ENCODE measurements around the gene R3HDM1. TPM values are rescaled to one million over a fixed set of nuclear protein-coding genes. Genes with fewer than 3 reads are reported as not detected.

Gene R3HDM1
- total RNA-seq, 4 donors from 2014 or later, result 18.2 to 42.4 (median 28.5) TPM

DNA sequence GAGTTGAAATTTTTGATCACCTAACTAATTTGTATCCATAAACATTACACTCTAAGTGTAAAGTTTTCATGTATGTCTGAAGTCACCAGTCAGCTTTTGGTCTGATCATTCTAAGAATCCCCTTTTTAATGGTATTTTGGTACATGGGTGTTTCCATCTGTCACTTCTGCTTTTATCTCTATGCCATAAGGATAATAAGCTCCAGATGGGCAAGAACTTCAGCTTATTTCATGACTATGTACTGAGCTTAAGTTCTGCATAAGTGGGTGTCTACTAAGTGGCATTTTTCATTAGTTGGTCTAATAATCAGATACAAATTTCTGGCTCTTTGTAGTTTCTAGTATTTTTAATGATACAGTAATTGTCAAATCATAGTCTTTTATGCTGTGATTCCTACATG, 230.7 kb downstream of the R3HDM1 start:
- no peak for DNase-seq (ENCODE audit: low spot score in 2 of 2)
- Histone ChIP-seq H3K4me1 (no peaks in the 10 kb centered on the region), H3K27ac (no peak overlapping the region), H3K36me3 (peaks cover under 1 to 96% (median 33%) of the 10 kb centered on the region in 3 donors), H3K27me3 (no peaks in the 10 kb centered on the region), H3K9me3 (peaks cover 0 to 8% (median 0%) of the 10 kb centered on the region in 4 donors), H3K4me3 (no peak overlapping the region)
- TF ChIP-seq EP300 (IDR thresholded peaks at IDR 0.05) (no peak), POLR2A (IDR thresholded peaks at IDR 0.05) (no peak)
- TF ChIP-seq, protein P1, sequence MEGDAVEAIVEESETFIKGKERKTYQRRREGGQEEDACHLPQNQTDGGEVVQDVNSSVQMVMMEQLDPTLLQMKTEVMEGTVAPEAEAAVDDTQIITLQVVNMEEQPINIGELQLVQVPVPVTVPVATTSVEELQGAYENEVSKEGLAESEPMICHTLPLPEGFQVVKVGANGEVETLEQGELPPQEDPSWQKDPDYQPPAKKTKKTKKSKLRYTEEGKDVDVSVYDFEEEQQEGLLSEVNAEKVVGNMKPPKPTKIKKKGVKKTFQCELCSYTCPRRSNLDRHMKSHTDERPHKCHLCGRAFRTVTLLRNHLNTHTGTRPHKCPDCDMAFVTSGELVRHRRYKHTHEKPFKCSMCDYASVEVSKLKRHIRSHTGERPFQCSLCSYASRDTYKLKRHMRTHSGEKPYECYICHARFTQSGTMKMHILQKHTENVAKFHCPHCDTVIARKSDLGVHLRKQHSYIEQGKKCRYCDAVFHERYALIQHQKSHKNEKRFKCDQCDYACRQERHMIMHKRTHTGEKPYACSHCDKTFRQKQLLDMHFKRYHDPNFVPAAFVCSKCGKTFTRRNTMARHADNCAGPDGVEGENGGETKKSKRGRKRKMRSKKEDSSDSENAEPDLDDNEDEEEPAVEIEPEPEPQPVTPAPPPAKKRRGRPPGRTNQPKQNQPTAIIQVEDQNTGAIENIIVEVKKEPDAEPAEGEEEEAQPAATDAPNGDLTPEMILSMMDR (IDR thresholded peaks at IDR 0.05), result no peak

DNA sequence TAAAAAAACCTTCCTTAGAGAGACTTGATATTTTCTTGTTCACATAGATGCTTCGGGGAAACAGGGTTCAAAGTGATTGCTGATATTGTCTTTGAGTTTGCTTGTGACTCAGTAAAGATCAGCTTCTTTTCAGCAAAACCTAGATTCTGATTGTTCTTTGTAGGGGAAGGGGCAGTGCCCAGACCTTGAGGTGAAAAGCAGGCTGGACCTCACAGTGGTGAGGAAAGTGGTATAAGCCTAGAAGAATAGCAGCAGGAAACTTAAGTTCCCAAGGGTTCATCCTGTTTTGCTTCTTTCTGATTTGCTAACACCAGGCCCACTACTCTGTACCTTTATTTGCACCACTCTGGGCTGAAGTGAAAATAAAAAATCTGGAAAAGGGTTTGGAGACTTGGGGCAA, 231.2 kb downstream of the R3HDM1 start:
- Histone ChIP-seq H3K36me3 (peaks cover 0 to 96% (median 29%) of the 10 kb centered on the region in 3 donors), H3K27me3 (no peaks in the 10 kb centered on the region), H3K4me1 (no peaks in the 10 kb centered on the region), H3K9me3 (peaks cover 0 to 3% (median 0%) of the 10 kb centered on the region in 4 donors), H3K27ac (no peak overlapping the region), H3K4me3 (no peak overlapping the region)
- DNase-seq (ENCODE audit: low spot score in 2 of 2), result no peak
- WGBS, 2 donors, result 87 to 93% methylated on average over 1 of the region's 1 CpG
- TF ChIP-seq, protein P1 (IDR thresholded peaks at IDR 0.05), result no peak
- TF ChIP-seq EP300 (IDR thresholded peaks at IDR 0.05) (no peak), POLR2A (IDR thresholded peaks at IDR 0.05) (no peak)

DNA sequence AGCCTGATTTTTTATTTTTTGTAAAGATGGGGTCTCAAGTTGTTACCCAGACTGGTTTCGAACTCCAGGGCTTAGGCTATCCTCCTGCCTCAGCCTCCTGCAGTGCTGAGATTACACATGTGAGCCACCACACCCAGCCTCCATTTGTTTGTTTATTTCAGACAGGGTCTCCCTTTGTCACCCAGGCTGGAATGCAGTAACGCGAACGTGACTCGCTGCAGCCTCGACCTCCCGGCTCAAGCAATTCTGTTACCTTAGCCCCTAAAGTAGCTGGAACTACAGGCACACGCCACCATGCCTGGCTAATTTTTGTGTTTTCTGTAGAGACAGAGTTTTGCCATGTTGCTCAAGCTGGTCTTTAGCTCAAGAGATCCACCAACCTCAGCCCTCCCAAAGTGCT, 237.6 kb downstream of the R3HDM1 start:
- DNase-seq (ENCODE audit: low spot score in 2 of 2), result no peak
- H3K36me3 ChIP-seq, result peaks cover 10 to 97% (median 17%) of the 10 kb centered on the region in 3 donors
- TF ChIP-seq, protein P1 (IDR thresholded peaks at IDR 0.05), result no peak
- no peak for TF ChIP-seq POLR2A (IDR thresholded peaks at IDR 0.05)
- TF ChIP-seq EP300 (IDR thresholded peaks at IDR 0.05), result no peak

DNA sequence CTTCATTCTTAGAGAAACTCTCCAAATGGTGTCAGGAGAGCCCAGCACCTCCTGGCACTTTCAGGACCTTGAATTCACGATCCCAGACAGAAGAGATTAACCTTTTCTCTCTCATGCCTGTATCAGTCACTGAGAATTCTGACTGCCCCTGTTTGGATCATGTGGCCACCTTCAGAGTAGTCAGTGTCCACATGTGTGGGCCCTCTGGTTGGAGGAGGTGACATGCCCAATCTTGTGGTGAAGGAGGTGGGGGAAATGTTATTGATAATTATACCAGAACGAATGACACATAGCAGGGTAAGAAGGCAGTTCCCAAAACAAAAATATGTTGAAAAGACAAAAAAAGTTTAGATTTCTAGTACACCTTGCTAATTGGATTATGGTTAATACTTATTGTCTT, 242.0 kb downstream of the R3HDM1 start:
- no peak for TF ChIP-seq EP300 (IDR thresholded peaks at IDR 0.05)
- TF ChIP-seq, protein P1 (IDR thresholded peaks at IDR 0.05), result no peak
- TF ChIP-seq POLR2A (IDR thresholded peaks at IDR 0.05), result no peak
- 95 to 96% methylated on average over 2 of the region's 2 CpGs for WGBS, 2 donors
- H3K36me3 ChIP-seq, result peaks cover 19 to 95% (median 20%) of the 10 kb centered on the region in 3 donors

More for the DNA sequence above, 237.6 kb downstream of the R3HDM1 start:
- no peak overlapping the region for H3K27ac ChIP-seq
- WGBS, 2 donors, result 91 to 92% methylated on average over 8 of the region's 8 CpGs
- no peak overlapping the region for H3K4me3 ChIP-seq
- H3K9me3 ChIP-seq, result no peaks in the 10 kb centered on the region
- no peaks in the 10 kb centered on the region for H3K4me1 ChIP-seq
- no peaks in the 10 kb centered on the region for H3K27me3 ChIP-seq

DNA sequence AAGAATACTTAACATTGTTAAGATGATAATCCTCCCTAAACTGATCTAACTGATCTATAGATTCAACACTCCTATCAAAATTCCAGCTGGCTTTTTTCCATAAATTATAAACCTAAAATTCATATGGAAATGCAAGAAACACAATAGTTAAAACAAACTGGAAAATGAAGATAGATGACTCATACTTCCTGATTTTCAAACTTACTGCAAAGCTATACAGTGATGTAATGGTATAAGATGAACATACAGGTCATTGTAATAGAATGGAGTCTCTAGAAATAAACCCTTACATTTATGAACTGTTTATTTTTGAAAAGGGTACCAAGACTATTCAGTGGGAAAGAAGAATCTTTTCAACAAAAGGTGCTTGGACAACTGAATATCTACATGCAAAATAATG, 242.6 kb downstream of the R3HDM1 start:
- Histone ChIP-seq H3K27me3 (no peaks in the 10 kb centered on the region), H3K4me3 (no peak overlapping the region), H3K9me3 (no peaks in the 10 kb centered on the region), H3K27ac (no peak overlapping the region), H3K36me3 (peaks cover 20 to 94% (median 23%) of the 10 kb centered on the region in 3 donors), H3K4me1 (no peaks in the 10 kb centered on the region)
- DNase-seq (ENCODE audit: low spot score in 2 of 2), result no peak
- TF ChIP-seq POLR2A (IDR thresholded peaks at IDR 0.05), result no peak

More for the DNA sequence above, 242.0 kb downstream of the R3HDM1 start:
- H3K4me1 ChIP-seq, result no peaks in the 10 kb centered on the region
- H3K9me3 ChIP-seq, result no peaks in the 10 kb centered on the region
- H3K27me3 ChIP-seq, result no peaks in the 10 kb centered on the region
- DNase-seq (ENCODE audit: low spot score in 2 of 2), result no peak
- H3K27ac ChIP-seq, result no peak overlapping the region
- H3K4me3 ChIP-seq, result no peak overlapping the region

Small RNA genes within 50 kb of the gene (small RNA-seq; reads per million reads assigned to genes)
- gene MIR128-1 (4.4 reads per million, percentile 82 among the genes with 10 or more reads in this experiment), gene RNU6-512P (not detected)

Other genes starting within 250 kb of the R3HDM1 start
- gene ZRANB3, start 266 bp upstream of the R3HDM1 start, total RNA-seq, result 1 to 10 TPM; 4.8 to 9.3 (median 5.5) TPM
- gene UBXN4, start 210.4 kb downstream of the R3HDM1 start, total RNA-seq, result 10 to 100 TPM; 57.6 to 72.0 (median 63.3) TPM